GM12878 (cell line): Measurements from ENCODE around the gene HMGN4. TPM values are rescaled to one million over a fixed set of nuclear protein-coding genes. Genes with fewer than 3 reads are reported as not detected.
A peak's percentile ranks its signal among the peaks of the same experiment; 100 is the strongest.

ENCODE experiments used
- ATAC-seq: fragments of 200-7000 bp; cut with Tn5 transposase; 3 replicates; pipeline ENCODE4 v1.9.1; 2020; ENCODE audit warnings: mild to moderate bottlenecking, moderate library complexity
- BruUV-seq: library from RNA; stranded (reverse); fragments of 400-500 nt; replicated peaks from 2 replicates; lab custom pipeline; 2021; lab: Mats Ljungman, UMichigan
- CTCF ChIA-PET: fragments of 300-600 bp; sonication (Branson Sonifier 250); formaldehyde crosslinking; extraction: SDS; loops from one replicate; lab custom pipeline; 2021; ENCODE audit warnings: inconsistent platforms; lab: Yijun Ruan, JAX
- POLR2A ChIA-PET: fragments of 350-600 bp; formaldehyde crosslinking; extraction: SDS; loops from one replicate; lab custom pipeline; 2021; ENCODE audit warnings: inconsistent platforms; lab: Charles Lee
- RAD21 ChIA-PET: fragments of 300-600 bp; sonication (Branson Sonifier 250); formaldehyde crosslinking; loops from one replicate; lab custom pipeline; 2023; ENCODE audit warnings: antibody characterized with exemption; ENCODE audit not compliant: unreplicated experiment; lab: Charles Lee
- SMC1A ChIA-PET: fragments of 300-600 bp; sonication (Branson Sonifier 250); formaldehyde crosslinking; loops from one replicate; lab custom pipeline; 2023; ENCODE audit not compliant: unreplicated experiment, uncharacterized antibody; lab: Charles Lee
- DNase-seq: peaks from one replicate; pipeline ENCODE4 v3.0.0-alpha.2; 2011; ENCODE audit warnings: low read depth, low spot score
- FAIRE-seq: peaks from 3 replicates; lab custom pipeline; 2011; peaks lifted over from hg19 to GRCh38; lab: Jason Lieb, UNC
- H2AFZ ChIP-seq: 2 replicates; pipeline ENCODE4 v1.6.0; 2011; ENCODE audit warnings: low read depth, low read length, control low read depth; ENCODE audit not compliant: control insufficient read depth
- H3K27ac ChIP-seq: 2 replicates; pipeline ENCODE4 v1.5.1; 2011; ENCODE audit warnings: control low read depth; ENCODE audit not compliant: control insufficient read depth, insufficient read depth
- H3K27me3 ChIP-seq, 2 experiments: replicated peaks in 1 of 2; 2 replicates each; pipeline versions ENCODE4 v1.6.0 to v1.6.1; 2011; ENCODE audit warnings: low read length in 1 of 2; ENCODE audit not compliant: control insufficient read depth in 2 of 2, insufficient read depth in 2 of 2
- H3K36me3 ChIP-seq, 2 experiments: 2 replicates each; pipeline ENCODE4 v1.5.1; 2011; ENCODE audit warnings: low read length in 1 of 2; ENCODE audit not compliant: control insufficient read depth in 2 of 2, insufficient read depth in 2 of 2
- H3K4me1 ChIP-seq: 2 replicates; pipeline ENCODE4 v1.6.1; 2011; ENCODE audit warnings: mild to moderate bottlenecking, low read length, moderate library complexity, mixed read lengths; ENCODE audit not compliant: control insufficient read depth, insufficient read depth
- H3K4me2 ChIP-seq: 2 replicates; pipeline ENCODE4 v1.6.0; 2011; ENCODE audit warnings: control low read depth; ENCODE audit not compliant: control insufficient read depth, insufficient read depth
- H3K4me3 ChIP-seq: fragments of 200-600 bp; sonication (generic); 2 replicates; pipeline ENCODE4 v1.5.1; 2016
- H3K79me2 ChIP-seq: 2 replicates; pipeline ENCODE4 v1.6.0; 2011; ENCODE audit warnings: low read length; ENCODE audit not compliant: control insufficient read depth, insufficient read depth
- H3K9ac ChIP-seq: 2 replicates; pipeline ENCODE4 v1.8.0; 2011; ENCODE audit warnings: low read length, control low read depth, mixed read lengths; ENCODE audit not compliant: control insufficient read depth, insufficient read depth
- H3K9me3 ChIP-seq: replicated peaks from 3 replicates; pipeline ENCODE4 v1.5.1; 2011; ENCODE audit warnings: mild to moderate bottlenecking, low read length; ENCODE audit not compliant: control insufficient read depth, insufficient read depth
- H4K20me1 ChIP-seq: 2 replicates; pipeline ENCODE4 v1.6.0; 2011; ENCODE audit not compliant: control insufficient read depth, insufficient read depth
- WGBS: methylation state at CpG from one replicate; pipeline ENCODE4 v1.1.6; 2016; ENCODE audit warnings: low lambda C conversion rate; ENCODE audit not compliant: insufficient replicate concordance, insufficient coverage; ENCODE audit errors: missing lambda C conversion rate; 5-methylcytosine and 5-hydroxymethylcytosine counted together
- in situ Hi-C: fragments of 300-500 bp; cut with MboI; formaldehyde crosslinking; loops from 9 replicates; pipeline ENCODE4 v1.14.3; 2018; ENCODE audit warnings: mixed read lengths
- intact Hi-C: fragments of 100-400 bp; cut with micrococcal nuclease; formaldehyde crosslinking; loops from one replicate; pipeline ENCODE4 v1.14.2; 2022; ENCODE audit not compliant: unreplicated experiment
- polyA plus RNA-seq, 11 experiments: library from polyadenylated mRNA; depleted of rRNA in 4 of 11; unstranded in 6 of 11; stranded (reverse) in 5 of 11; fragments of >200 nt; fragmentation: Nextera tagmentation in 4 of 11; fragmentation: Illumina TruSeq in 1 of 11; extraction: Ambion mirVana in 4 of 11; extraction: Trizol in 1 of 11; gene quantifications; 1 replicate in 1 of 11; 2 replicates in 10 of 11; pipeline versions ENCODE4 v1.2.1 to v1.2.3, GENCODE V29; 2011 to 2016; ENCODE audit warnings: inconsistent platforms in 2 of 11, missing spikeins in 2 of 11, low read depth in 1 of 11
- total RNA-seq, 4 experiments: library from RNA; depleted of rRNA in 3 of 4; stranded (reverse); fragments of >200 nt in 3 of 4; fragmentation: Illumina TruSeq in 1 of 4; extraction: Trizol in 1 of 4; gene quantifications; 2 replicates each; pipeline versions ENCODE4 v1.2.1 to v1.2.3, GENCODE V29; 2013 to 2021
- TF ChIP-seq, protein P1 (sequence below): IDR thresholded peaks from 2 replicates; pipeline ENCODE4 v1.6.1; 2011; ENCODE audit warnings: mild to moderate bottlenecking, low read depth, low read length, moderate library complexity; ENCODE audit not compliant: insufficient replicate concordance
- TF ChIP-seq, protein P2 (sequence below): IDR thresholded peaks from 2 replicates; pipeline ENCODE4 v1.6.1; 2012; ENCODE audit warnings: improper control_type of control experiment, low read depth, low read length; ENCODE audit not compliant: insufficient replicate concordance

The HMGN4 gene
- total and polyA plus RNA-seq, 10 of the 15 experiments (the other 5 are each of a cell fraction or from before 2014, with no cell fraction given): 26.7 to 99.1 (median 76.7) TPM

DNA sequence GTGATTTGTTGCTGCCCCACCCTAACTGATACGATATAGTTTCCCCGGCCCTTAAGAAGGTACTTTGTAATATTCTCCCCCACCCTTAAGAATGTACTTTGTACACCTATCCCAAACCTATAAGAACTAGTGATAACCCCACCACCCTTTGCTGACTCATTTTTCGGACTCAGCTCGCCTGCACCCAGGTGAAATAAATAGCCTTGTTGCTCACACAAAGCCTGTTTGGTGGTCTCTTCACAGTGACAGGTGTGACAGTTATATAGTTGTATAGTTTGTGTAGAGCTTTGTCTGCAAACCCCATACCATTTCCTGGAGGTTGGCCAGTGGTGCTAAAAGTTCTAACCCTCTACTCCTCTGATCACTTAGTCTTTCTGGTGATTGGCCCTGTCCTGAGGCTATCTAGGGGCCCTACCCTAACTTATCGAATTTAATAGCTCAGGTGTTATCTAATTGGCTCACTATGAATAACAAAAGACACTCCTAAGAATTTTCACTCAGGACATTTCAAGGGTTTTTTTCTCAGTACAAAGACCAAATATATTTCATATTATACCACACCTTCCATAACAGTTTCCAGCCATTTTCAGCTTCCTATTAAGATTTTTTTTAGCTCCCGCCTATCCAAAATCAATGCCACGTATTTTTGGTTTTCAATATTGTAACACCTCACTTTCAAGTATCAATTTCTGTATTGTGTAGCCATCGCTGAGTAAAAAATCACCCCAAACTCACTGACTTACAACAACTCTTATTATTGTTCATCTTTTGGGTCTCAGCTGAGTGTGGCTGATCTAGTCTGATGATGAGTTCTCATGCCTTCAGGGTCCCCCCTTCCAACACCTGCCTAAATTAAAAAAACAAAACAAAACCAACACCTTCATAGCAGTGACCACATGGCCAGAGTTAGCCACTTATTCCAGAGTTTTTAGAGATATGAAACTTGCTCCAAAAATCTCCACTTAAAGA is 47.9 kb upstream of the HMGN4 start:
- in situ Hi-C loops: no loop called here
- no peaks in the 10 kb centered on the region for H3K4me1 ChIP-seq
- H4K20me1 ChIP-seq: no peaks in the 10 kb centered on the region
- H3K36me3 ChIP-seq: no peaks in the 10 kb centered on the region
- H3K27ac ChIP-seq: no peak overlapping the region
- FAIRE-seq: no peak
- no peak for DNase-seq
- TF ChIP-seq, protein P1, sequence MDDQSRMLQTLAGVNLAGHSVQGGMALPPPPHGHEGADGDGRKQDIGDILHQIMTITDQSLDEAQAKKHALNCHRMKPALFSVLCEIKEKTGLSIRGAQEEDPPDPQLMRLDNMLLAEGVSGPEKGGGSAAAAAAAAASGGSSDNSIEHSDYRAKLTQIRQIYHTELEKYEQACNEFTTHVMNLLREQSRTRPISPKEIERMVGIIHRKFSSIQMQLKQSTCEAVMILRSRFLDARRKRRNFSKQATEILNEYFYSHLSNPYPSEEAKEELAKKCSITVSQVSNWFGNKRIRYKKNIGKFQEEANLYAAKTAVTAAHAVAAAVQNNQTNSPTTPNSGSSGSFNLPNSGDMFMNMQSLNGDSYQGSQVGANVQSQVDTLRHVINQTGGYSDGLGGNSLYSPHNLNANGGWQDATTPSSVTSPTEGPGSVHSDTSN: no peak
- TF ChIP-seq, protein P2, sequence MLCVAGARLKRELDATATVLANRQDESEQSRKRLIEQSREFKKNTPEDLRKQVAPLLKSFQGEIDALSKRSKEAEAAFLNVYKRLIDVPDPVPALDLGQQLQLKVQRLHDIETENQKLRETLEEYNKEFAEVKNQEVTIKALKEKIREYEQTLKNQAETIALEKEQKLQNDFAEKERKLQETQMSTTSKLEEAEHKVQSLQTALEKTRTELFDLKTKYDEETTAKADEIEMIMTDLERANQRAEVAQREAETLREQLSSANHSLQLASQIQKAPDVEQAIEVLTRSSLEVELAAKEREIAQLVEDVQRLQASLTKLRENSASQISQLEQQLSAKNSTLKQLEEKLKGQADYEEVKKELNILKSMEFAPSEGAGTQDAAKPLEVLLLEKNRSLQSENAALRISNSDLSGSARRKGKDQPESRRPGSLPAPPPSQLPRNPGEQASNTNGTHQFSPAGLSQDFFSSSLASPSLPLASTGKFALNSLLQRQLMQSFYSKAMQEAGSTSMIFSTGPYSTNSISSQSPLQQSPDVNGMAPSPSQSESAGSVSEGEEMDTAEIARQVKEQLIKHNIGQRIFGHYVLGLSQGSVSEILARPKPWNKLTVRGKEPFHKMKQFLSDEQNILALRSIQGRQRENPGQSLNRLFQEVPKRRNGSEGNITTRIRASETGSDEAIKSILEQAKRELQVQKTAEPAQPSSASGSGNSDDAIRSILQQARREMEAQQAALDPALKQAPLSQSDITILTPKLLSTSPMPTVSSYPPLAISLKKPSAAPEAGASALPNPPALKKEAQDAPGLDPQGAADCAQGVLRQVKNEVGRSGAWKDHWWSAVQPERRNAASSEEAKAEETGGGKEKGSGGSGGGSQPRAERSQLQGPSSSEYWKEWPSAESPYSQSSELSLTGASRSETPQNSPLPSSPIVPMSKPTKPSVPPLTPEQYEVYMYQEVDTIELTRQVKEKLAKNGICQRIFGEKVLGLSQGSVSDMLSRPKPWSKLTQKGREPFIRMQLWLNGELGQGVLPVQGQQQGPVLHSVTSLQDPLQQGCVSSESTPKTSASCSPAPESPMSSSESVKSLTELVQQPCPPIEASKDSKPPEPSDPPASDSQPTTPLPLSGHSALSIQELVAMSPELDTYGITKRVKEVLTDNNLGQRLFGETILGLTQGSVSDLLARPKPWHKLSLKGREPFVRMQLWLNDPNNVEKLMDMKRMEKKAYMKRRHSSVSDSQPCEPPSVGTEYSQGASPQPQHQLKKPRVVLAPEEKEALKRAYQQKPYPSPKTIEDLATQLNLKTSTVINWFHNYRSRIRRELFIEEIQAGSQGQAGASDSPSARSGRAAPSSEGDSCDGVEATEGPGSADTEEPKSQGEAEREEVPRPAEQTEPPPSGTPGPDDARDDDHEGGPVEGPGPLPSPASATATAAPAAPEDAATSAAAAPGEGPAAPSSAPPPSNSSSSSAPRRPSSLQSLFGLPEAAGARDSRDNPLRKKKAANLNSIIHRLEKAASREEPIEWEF: peak; percentile 35
- peak overlapping the region; percentile 9; the same call in 1 of the 2 replicates for H2AFZ ChIP-seq
- peak; percentile 31; the same call in 2 of the 3 replicates for ATAC-seq
- H3K9me3 ChIP-seq: no peaks in the 10 kb centered on the region; the same call in 2 of the 3 replicates
- POLR2A ChIA-PET: interaction anchor here (0.6 to 3.3 kb wide), 5 partner anchors 11 to 475 kb away, joined by 3 to 9 read pairs (median 3); no protein-coding TSS in a partner anchor
- no TSS peak for BruUV-seq
- CTCF ChIA-PET: interaction anchor here (1.2 to 1.6 kb wide), 4 partner anchors 15 to 149 kb away, joined by 3 to 5 read pairs (median 4); no protein-coding TSS in a partner anchor
- no peak overlapping the region for H3K4me3 ChIP-seq
- SMC1A ChIA-PET: interaction anchor here (0.8 to 1.7 kb wide), 7 partner anchors 11 to 163 kb away, joined by 3 to 5 read pairs (median 3); no protein-coding TSS in a partner anchor
- RAD21 ChIA-PET: interaction anchor here (0.6 to 1.7 kb wide), 4 partner anchors 11 to 149 kb away, joined by 3 to 7 read pairs (median 4); no protein-coding TSS in a partner anchor
- 55% methylated on average over 8 of the region's 8 CpGs for WGBS
- no peaks in the 10 kb centered on the region for H3K27me3 ChIP-seq
- no peaks in the 10 kb centered on the region for H3K79me2 ChIP-seq
- H3K9ac ChIP-seq: no peak overlapping the region
- H3K4me2 ChIP-seq: no peak overlapping the region
- intact Hi-C loops: no loop called here
